ENCODE measurements around the gene PRXL2A. TPM values are rescaled to one million over a fixed set of nuclear protein-coding genes. Genes with fewer than 3 reads are reported as not detected.

The PRXL2A gene
- total RNA-seq, 1 experiment from 2014 or later, result 47.1 TPM

- Histone ChIP-seq H3K79me1 (ENCODE audit: insufficient read depth, low read depth, low read length, poor library complexity, severe bottlenecking) (no peaks in the 10 kb centered on the region), H4K20me1 (ENCODE audit: control insufficient read depth, insufficient read depth, insufficient read length) (no peaks in the 10 kb centered on the region), H3K23ac (ENCODE audit: insufficient read length, low read depth, low read length) (no peak overlapping the region), H3K14ac (ENCODE audit: insufficient read depth, low read length) (no peak overlapping the region), H2BK20ac (ENCODE audit: low read depth, low read length, poor library complexity, severe bottlenecking) (no peak overlapping the region), H3K56ac (ENCODE audit: insufficient read length, low read depth, low read length) (no peak overlapping the region), H3K4me2 (ENCODE audit: insufficient read depth, insufficient read length, low read length) (no peak overlapping the region), H4K8ac (replicated peaks; ENCODE audit: insufficient read length, low read depth, low read length) (no peak overlapping the region), H3K9me3 (ENCODE audit: control insufficient read depth, low read depth, low read length) (no peaks in the 10 kb centered on the region), H3K4me1 (ENCODE audit: insufficient read depth, low read length) (no peaks in the 10 kb centered on the region; the same call in 1 of the 2 replicates), H3K79me2 (ENCODE audit: insufficient read depth, low read length) (peaks cover 7% of the 10 kb centered on the region; the same call in 1 of the 2 replicates), H2AFZ (ENCODE audit: low read length) (no peak overlapping the region), H3K23me2 (ENCODE audit: insufficient read length, low read depth, low read length, poor library complexity, severe bottlenecking) (no peaks in the 10 kb centered on the region), H2BK15ac (ENCODE audit: low read depth, low read length) (no peak overlapping the region), H3K4ac (ENCODE audit: low read depth, low read length) (no peak overlapping the region), H3K18ac (ENCODE audit: insufficient read length, low read depth, low read length) (no peak overlapping the region), H2BK5ac (ENCODE audit: insufficient read length, low read length) (no peak overlapping the region), H4K5ac (ENCODE audit: insufficient read length, low read depth, low read length) (no peak overlapping the region), H2BK12ac (ENCODE audit: insufficient read length, low read depth, low read length) (no peak overlapping the region), H3T11ph (ENCODE audit: low read length) (no peak overlapping the region), H2AK5ac (ENCODE audit: insufficient read length, low read length) (no peak overlapping the region), H3K27me3 (ENCODE audit: insufficient read depth, low read length) (no peaks in the 10 kb centered on the region; the same call in 1 of the 2 replicates), H4K91ac (ENCODE audit: insufficient read length, low read depth, low read length) (no peak overlapping the region), H2BK120ac (ENCODE audit: low read depth, low read length, poor library complexity, severe bottlenecking) (no peak overlapping the region), H3K9ac (ENCODE audit: extremely low read depth, insufficient read length, low read length) (no peak overlapping the region), H3K27ac (ENCODE audit: insufficient read length, low read depth, low read length) (no peak overlapping the region)
- H3K36me3 Mint-ChIP-seq (ENCODE audit: insufficient read depth in 1 of 3, low read depth in 3 of 3), result peaks cover 1 to 15% (median 3%) of the 10 kb centered on the region in 3 experiments; a peak in 5 of 7 replicates
- TF ChIP-seq CTCF (conservative IDR thresholded peaks at IDR 0.05), result no peak
- peaks cover 18% of the 10 kb centered on the region for H3K27me3 Mint-ChIP-seq (ENCODE audit: low read depth)
- H3K4me3 Mint-ChIP-seq, result peak overlapping the region in 1 of 2 experiments; percentile 66; a peak in 1 of 5 replicates
- WGBS (ENCODE audit: extremely low coverage, insufficient read length, low lambda C conversion rate), result no CpG with 5 or more reads among the region's 3 CpGs
- H3K4me1 Mint-ChIP-seq, result peaks cover 62 to 76% of the 10 kb centered on the region in 2 experiments
- H3K9me3 Mint-ChIP-seq, result no peaks in the 10 kb centered on the region
- DNase-seq, result no peak
- H3K27ac Mint-ChIP-seq, result no peak overlapping the region
These were observed 7.6 kb downstream of the PRXL2A start for GRCh38 chr10:80415734-80416478.
